ENCODE measurements around the gene ACTR5.
"Not testable (repeated sequence)": the region's sequence is repeated elsewhere in the genome, so short reads cannot be mapped to it uniquely, and the experiment has no call there.

The ACTR5 gene

DNA sequence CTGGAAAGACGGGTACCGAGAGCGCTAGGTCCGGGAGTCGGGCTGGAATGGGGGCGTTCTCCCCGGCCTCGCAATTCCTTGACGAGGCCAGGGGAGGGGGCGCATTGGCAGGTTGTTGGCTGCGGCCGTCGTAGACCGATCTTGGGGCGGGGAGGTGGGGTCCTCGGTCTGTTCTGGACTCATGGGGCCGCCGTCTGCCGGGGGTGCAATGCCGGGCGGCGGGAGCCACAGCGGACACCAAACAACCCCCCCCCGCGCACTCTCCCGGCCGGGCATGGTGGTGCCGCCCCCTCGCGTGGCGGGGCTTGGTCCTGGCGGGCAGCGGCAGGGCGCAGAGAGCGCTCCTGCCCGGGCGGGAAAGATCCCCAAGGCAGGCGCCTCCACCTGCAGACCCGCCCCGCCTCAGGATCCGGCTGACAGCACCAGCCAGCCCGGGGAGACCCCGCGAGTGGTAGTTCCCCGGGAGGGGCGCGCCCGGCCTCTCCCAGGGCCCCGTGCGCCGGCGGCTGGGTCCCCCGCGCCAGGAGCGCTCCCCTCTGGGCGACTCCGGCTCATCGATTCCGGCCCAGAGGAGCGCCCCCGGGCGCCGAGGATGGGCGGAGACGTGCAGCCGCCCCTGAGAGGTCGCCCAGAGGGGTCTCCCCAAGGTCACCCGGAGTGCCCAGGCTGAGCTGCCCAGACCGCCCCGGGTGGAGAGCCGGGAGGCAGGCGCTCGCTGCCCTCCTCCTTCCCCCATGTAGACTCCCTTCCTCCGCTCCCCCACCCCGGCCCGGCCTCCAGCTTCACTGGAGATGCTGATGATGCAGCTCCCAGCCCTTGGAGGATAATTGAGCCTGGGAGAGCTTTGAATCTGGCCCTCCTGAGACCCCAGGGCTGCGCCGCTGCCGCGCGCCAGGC is 57.9 kb downstream of the ACTR5 start:
- DNase-seq = peak; percentile 47

DNA sequence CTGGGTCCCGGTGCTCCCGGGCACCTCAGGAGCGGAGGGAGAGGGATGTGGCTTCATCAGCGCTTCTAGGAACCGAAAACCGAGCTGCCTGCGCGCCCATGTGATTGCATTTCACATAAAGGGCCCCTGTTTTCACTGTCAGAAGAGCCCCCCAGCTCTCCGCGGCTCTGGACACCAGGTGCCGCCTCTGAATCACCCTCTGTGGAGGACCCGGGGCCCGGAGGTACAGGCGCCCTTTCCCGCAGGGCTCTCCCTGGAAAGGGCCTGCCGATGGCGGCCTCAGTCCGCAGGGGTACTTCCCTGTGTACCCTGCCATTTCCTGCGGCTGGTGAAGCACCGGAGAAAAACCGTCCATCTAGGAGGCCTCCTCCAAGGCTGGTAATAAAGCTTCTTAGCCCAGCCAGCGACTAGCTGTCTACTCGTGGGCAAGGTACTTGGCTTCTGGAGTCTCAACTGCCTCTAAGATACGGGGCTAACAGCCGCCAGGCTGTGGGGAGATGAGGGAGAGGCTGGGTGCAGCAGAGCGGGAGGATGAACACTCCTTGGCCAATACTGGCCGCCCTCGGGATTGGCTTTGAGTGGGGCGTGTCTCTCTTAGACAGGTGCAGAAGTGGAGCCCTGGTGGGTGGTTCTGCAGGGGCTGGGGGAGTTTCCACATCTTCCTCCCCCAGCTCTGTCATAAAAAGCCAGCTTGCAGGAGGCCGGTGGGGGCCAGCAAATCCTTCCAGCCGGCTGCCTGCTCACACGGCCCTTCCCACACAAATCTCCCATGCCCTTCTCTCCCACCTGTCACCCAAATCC is 58.8 kb downstream of the ACTR5 start:
- DNase-seq = peak; percentile 35

DNA sequence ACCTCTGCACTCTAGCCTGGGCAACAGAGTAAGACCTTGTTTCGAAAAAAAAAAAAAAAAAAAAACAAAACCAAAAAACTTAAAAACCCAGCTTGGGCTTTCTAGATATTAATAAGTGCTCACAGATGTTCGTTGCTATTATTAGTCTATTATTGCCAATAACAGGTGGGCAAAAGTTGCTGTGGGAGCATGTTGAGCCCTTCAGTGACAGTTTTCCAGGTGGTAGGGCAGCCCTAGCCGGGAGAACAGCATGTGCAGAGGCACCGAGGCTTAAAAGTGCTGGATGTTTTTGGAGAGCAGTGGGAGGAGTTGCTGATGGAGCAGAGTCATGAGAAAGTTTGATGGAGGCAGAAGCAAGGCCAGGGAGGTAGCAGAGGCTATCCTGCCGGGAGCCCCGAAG is 61.7 kb downstream of the ACTR5 start:
- no peak for DNase-seq

DNA sequence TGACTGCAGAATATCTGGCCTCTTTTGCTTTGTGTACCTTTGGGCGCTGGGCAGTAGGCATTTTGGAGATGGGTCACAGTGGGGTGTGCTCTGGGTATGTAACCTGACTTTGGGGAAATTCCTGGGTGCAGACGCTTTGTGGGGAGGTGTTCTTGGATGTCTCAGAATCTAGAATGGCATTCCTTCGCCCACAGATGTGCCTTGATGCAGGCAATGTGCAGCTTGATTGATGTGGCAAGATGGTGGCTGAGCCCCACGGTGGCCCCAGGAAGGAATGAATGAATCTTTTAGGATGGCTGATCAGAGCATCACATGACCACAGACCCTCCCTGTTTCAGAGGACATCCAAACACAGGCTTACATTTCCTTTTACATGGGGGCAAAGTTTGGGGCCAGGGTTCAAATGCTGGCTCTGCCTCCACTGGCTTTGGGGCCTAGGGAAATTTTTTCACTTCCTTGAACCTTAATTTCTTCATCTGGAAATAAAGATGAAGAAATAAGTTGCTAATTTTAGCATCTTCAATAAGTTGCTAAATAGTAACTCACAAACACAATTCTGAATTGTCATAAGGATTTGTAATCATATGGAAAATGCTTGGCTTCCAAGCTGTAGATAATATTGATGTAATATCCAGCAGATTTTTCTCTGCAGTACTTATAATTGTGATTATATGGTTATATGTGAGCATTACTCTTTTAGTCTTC is 62.8 kb downstream of the ACTR5 start:
- DNase-seq = no peak

DNA sequence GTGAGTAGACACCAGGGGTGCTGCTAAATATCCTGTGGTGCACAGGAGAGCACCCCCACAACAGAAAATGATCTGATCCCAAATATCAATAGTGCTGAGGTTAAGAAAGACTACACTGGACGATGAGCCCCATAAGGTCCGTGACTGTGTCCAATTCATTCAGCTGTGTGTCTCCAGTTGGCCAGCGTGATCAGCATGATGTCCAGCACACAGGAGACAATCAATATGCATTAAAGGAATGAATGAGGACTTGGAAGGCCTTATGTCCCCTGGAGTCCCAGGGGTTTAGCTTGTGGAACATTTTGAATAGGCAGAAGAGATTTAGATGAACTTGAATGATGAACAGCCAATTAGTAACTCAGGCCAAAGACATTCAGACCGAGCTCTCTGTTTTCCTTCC is 63.5 kb downstream of the ACTR5 start:
- DNase-seq = no peak

DNA sequence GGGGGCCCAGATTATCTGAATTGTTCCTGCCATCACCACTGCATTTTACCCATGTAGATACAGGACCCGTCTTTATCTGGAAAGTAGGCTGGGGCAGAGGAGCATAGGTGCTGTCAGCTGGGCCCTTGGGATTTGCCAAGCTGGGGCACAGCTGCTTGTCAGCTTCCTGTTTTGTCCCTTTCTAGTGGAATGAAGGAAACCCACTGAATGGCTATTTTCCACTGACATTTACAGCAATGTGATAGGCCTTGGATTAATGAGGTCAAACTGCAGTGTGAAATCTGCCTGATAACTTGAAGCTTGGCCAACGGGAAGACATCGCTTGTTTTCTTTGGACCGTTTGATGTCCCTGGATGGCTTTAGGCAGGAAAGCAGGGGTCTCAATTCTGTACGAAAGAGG is 63.9 kb downstream of the ACTR5 start:
- no peak for DNase-seq

DNA sequence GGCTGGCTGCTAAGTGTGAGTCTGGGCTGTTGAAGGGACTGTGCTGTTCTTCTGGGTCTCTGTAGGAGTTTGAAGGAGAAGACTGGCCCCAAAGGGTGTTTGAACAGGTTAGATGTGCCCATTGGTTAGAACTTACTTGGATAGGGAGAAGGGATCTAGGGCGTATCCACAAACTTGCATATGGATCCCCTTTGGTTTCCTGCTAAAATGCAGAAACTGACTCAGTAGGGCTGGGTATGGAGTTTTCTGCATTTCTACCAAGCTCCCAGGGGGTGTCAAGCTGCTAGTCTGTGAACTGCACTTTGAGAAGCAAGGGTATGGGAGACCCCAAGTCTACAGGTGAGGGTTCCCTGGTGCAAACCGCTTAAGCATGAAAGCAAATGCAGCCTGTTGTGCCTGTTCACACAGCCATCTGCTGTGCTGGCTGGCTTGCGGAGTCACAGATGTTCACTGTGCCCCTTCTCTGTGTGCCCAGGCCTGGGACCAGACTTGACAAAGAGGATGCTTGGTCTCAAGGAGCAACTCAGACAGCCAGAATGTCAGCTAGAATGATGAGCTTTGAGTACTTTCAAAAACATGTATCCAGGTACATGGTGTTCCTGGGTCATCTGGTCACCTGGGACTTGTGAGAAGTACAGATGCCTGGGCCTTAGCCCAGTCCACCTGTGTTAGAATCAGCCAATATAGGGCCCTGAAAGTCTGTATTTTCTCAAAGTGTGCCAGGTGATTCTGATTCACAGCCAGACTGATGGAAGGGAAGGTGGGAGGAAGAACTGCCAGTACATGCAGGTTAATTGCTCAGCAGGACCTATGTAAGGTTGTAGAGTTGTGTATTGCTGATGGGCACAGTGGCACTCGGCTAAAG is 64.7 kb downstream of the ACTR5 start:
- DNase-seq = no peak

DNA sequence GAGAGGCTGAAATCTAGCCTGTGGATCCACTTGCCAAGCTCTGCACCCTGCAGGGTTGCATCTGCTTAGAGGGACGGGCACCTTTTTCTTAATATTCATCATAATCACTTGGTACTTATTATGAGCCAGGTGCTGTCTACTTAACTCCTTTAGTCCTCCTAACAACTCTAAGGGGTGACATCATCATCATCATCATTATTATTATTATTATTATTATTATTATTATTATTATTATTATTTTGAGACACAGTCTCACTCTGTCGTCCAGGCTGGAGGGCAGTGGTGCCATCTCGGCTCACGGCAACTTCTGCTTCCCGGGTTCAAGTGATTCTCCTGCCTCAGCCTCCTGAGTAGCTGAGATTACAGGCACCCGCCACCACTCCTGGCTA is 65.3 kb downstream of the ACTR5 start:
- not testable (repeated sequence) for DNase-seq

DNA sequence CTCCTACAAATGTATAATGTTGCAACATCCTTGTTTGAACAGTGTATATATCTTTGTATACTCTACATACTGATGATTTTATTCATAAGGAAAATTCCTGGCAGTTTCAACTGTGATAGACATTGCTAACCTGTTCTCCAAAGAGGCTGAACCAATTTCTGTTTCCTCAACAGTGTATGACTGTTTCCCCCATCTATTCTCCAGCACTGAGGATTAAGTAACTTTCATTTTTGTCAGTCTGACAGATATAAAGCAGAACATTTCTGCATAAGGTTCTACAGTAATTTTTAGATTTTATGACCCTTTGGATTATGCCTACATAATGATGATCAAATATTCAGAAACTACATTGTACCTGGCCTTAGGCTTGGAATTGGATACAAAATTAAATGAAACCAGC is 67.2 kb downstream of the ACTR5 start:
- no peak for DNase-seq

DNA sequence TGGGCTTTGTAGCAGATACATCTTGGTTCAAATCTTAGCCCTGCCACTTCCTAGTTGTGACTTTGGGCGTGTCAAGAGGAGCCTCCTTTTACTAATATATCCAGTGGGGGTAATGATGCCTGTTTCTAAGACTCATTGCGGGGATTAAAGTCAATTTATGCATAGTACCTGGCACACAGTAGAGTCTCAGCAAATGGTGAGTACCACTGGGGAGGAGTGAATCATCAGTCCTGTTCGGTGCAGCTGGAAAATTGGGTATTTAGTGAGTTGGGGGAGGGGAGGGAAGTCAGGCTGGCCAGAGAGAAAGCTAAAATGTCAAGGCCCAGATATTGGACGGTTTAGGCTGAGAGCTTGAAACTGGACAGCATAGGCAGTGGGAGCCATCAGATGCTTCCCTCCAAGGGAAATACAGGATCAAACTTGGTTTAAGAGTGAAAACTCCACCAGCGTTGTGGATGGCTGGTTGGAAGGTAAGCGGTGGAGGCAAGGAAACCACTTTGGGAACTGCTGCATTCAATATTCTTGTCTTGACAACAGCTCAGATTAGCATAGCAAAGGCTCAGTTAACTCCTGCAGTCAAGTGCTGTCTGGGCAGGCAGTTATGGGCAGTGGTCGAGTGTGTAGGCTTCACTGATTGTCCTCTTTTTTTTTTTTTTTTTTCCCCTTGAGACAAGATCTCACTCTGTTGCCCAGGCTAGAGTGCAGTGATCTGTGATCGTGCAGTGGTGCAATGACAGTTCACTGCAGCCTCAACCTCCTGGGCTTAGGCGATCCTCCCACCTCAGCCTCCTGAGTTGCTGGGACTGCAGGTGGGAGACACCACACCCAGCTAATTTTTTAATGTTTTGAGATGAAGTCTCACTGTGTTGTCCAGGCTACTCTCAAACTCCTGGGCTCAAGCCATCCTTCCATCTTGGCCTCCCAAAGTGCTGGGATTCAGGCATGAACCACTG is 70.1 kb downstream of the ACTR5 start:
- no peak for DNase-seq
